ENCODE measurements around the gene CBX3.
A peak's percentile ranks its signal among the peaks of the same experiment; 100 is the strongest.
"Not testable (repeated sequence)": the region's sequence is repeated elsewhere in the genome, so short reads cannot be mapped to it uniquely, and the experiment has no call there.

CBX3 gene

DNA sequence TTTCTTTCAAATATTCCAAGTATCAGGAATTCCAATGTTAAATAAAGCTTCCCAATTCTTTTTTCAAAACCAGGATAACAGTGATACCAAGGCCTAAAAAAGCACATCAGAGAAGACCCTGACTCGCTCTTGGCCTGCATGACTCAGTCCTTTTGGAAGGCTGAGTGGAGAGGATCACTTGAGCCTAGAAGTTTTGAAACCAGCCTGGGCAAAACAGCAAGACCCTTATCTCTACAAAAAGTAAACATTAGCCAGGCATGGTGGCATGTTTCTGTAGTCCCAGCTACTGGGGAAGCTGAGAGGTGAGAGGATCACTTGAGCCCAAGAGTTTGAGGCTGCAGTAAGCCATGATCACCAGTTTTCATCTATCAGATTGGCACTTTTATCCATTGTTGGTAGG lies 30.9 kb upstream of the CBX3 start:
- DNase-seq (ENCODE audit: low spot score) = no peak

DNA sequence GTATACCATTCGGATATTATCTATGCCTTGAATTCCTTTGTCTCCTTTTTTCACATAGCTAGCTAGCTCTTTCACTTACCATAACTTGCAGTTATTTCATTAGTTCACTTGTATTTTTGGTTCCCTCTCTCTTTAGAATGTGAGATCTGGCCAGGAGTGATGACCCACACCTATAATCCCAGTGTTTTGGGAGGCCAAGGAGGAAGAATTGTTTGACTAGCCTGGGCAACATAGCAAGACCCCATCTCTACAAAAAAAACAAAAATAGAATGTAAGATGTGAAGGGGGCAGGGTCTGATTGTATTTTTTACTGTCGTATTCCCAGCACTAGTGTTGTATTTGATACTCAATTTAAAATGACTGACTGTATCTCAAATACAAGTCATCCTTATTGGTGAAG lies 29.9 kb upstream of the CBX3 start:
- DNase-seq (ENCODE audit: low spot score) = no peak

DNA sequence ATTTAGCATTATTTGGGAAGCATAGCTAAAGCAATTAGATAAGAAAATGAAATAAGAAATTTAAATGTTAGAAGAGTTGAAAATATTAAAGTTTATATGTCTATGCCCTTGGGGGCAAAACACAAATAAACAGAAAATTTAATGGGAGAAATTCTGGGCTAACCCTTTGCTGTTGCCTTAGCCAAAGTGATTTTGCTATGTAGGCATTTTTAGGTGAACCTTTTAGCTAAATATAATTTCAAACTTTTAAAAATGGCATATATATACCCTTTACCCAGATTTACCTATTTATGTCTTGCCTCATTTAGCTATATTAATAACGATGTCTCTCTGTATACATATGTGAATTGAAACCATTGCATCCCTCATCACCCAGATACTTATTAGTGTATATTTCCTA lies 29.5 kb upstream of the CBX3 start:
- DNase-seq (ENCODE audit: low spot score) = no peak

DNA sequence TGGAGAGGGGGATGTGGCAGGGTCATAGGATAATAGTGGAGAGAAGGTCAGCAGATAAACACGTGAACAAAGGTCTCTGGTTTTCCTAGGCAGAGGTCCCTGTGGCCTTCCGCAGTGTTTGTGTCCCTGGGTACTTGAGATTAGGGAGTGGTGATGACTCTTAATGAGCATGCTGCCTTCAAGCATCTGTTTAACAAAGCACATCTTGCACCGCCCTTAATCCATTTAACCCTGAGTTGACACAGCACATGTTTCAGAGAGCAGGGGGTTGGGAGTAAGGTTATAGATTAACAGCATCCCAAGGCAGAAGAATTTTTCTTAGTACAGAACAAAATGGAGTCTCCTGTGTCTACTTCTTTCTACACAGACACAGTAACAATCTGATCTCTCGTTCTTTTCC lies 25.6 kb upstream of the CBX3 start:
- not testable (repeated sequence) for DNase-seq (ENCODE audit: low spot score)

DNA sequence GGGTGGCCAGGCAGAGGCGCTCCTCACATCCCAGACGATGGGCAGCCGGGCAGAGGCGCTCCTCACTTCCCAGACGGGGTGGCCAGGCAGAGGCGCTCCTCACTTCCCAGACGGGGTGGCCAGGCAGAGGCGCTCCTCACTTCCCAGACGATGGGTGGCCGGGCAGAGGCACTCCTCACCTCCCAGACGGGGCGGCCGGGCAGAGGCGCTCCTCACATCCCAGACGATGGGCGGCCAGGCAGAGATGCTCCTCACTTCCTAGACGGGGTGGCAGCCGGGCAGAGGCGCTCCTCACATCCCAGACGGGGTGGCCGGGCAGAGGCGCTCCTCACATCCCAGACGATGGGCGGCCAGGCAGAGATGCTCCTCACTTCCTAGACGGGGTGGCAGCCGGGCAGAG lies 24.8 kb upstream of the CBX3 start:
- DNase-seq (ENCODE audit: low spot score) = not testable (repeated sequence)

DNA sequence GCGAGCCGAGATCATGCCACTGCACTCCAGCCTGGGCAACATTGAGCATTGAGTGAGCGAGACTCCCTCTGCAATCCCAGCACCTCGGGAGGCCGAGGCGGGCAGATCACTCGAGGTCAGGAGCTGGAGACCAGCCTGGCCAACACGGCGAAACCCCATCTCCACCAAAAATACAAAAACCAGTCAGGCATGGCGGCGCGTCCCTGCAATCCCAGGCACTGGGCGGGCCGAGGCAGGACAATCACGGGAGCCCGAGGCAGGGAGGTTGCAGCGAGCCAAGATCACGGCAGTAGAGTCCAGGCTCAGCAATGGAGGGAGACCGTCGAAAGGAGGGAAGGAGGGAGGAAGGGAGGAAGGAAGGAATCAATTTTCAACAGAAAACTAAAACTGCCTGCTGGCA lies 24.3 kb upstream of the CBX3 start:
- not testable (repeated sequence) for DNase-seq (ENCODE audit: low spot score)

DNA sequence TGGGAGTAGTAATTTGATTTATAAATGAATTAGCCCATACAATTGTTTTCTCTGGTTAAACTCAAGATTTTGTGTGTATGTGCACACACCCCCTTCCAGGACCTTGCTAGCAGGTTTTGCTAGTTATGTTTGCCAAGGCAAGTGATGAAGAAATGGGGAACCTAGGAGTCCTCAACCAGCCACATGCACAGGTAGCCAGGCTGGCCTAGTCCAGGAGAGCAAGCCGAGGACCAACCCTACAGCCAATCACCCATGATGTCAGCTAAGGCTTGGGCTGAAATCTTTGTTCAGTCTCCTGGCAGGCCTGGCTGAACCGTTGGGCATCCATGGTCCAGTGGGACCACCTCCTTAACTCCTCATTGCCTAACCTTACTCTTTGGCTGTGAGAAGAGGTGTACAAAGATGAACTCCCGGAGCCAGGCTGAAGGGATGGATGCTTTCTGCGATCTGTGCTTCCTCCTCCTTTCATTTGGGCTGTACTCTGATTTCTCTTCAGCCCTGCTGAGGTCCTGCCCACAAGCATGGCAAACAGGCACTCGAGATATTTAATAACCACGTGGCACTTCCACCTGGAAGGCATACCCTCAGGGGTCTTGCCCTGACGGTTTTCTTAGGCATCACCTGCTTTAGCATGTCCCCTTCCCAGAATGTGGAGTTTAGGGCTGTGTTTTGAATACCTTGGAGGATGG lies 23.1 kb upstream of the CBX3 start:
- DNase-seq (ENCODE audit: low spot score) = no peak

DNA sequence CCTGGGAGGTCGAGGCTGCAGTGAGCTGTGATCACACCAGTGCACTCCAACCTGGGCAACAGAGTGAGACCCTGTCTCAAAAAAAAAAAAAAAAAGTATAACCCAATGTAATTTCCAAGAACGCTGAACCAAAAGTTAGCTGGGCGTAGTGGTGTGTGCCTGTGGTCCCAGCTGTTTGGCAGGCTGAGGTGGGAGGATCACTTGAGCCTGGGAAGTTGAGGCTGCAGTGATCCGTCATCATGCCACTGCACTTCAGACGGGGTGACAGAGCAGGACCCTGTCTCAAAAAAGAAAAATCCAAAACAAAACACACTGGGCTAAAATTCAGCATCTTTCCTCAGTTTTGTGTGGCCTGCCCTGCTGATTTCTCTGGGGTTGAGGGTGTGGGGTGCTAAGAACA lies 22.1 kb upstream of the CBX3 start:
- DNase-seq (ENCODE audit: low spot score) = no peak

DNA sequence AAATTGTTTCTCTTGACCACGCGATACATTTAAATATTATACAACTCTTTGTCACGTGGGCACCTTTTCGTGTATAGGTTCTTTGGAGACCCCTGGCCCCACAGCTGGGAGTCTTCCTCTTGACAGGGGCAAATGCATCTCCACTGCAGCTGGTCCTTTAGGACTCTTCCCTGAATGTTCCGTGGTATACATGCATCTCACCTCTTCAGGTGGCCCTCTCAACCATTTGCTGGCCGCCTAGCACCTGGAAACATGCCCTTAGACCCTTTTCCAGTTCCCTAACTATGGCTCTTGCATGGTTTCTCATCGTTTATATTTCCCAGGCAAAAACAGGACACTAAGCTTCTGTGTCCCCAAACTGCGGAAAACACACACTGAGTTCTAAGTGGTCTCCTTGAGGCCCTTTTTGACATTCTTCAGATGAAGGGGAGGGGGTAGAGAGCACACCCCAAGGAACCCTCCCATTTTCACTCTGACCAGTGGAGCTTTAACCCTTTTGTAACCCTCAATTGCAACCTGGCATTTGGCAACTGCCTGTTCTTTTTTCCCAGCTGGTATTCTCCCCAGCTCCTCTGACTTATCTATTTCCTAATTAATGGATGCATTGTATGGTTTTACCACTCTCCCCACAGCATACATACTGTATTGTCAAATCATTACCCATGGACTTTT lies 21.6 kb upstream of the CBX3 start:
- DNase-seq (ENCODE audit: low spot score) = no peak

DNA sequence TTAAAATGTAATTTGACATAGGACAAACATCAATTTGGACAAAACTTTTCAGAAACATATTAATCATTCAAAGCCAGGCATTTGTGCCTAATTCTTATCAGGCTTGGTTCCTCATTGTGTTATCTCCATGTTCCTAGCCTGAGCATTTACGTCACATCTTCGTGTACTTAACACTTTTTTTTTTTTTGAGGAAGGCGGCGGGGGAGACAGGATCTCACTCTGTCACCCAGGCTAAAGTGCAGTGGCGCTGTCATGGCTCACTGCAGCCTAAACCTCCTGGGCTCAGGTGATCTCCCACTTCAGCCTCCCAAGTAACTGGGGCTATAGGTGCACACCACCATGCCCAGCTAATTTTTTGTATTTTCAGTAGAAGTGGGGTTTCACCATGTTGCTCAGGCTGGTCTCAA lies 20.8 kb upstream of the CBX3 start:
- DNase-seq (ENCODE audit: low spot score) = no peak

DNA sequence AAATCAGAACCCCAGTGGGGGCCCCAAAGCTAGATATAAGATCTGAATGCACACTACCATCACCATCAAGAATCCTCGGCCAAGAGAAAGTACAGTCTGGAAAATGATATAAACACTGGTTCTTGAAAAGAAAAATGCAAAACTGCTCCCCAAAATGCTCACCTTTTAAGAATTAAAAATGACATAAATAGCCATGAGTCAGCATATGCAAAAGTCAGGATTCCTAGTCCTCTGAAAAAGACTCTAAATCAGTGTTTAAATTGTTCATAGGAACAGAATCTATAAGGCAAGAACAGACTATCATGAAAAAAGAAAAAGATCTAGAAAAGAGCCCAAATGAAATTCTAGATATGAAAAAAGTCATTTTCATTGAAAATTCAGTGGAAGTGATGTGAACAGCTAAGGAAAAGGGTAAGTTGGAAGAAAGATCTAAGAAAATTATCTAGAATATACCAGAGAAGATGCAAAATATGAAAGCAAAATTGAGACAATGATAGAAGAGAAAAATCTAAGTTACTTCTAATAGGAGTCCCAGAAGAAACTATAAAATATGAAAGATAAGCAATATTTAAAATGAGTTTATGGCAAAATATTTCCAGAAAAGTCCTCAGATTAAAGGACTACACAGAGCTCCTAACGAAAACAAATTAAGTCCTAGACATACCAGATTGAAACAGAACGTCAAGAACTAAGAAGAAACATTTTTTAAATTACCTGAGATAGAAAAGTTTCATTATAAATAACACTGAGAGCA lies 19.9 kb upstream of the CBX3 start:
- DNase-seq (ENCODE audit: low spot score) = no peak

DNA sequence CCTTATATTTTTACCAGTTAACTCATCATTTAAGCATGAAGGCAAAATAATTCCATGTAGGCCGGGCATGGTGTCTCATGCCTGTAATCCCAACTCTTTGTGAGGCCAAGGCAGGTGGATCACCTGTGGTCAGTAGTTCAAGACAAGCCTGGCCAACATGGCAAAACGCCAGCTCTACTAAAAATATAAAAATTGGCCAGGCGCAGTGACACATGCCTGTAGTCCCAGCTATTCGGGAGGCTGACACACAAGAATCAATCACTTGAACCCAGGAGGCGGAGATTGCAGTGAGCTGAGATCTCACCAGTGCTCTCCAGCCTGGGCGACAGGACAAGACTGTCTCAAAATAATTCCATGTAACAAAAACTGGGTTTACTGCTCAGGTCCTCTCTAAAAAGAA lies 19.3 kb upstream of the CBX3 start:
- no peak for DNase-seq (ENCODE audit: low spot score)

DNA sequence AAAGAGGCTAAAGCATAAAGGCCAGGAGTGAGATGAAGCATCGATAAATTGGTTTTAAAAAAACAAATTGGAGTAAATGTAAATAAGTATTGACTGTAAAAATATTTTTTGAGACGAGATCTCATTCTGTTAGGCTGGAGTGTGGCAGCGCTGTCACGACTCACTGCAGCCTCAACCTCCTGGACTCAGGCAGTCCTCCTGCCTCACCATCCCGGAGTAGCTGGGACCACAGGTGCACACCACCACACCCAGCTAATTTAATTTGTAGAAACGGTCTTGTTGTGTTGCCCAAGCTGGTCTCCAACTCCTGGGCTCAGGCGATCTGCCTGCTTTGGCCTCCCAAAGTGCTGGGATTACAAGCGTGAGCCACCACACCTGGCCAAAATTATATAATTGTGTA lies 18.8 kb upstream of the CBX3 start:
- DNase-seq (ENCODE audit: low spot score) = no peak

DNA sequence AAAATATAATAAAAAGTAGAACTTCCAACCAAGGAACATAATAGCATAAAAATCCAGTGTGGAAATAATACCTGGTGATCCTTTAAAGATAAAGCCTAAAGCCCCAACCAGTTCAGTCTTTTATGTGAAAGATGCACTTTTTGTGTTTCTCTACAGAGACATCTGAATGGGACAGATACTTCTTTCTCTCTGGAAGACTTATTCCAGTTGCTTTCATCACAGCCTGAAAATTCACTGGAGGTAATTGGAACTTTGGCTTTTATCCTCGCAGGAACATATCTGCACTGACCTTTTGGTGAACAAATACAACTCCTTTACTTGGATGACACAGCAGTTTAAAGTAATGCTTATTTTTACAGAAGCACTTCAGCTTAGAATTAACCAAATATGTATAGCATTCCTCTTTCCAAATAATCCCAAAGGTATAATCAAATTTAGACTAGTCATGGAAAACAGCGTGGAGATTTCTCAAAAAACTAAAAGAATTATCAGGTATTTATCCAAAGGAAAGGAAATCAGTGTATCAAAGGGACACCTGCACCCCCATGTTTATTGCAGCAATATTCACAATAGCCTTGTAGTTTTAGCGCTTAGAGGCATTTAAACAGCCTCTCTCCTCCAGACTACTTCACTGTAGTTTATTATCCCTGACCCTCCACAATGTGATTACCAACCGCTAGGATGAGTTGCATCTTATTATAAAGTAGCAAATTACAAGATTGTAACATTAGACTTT lies 17.8 kb upstream of the CBX3 start:
- DNase-seq (ENCODE audit: low spot score) = no peak

DNA sequence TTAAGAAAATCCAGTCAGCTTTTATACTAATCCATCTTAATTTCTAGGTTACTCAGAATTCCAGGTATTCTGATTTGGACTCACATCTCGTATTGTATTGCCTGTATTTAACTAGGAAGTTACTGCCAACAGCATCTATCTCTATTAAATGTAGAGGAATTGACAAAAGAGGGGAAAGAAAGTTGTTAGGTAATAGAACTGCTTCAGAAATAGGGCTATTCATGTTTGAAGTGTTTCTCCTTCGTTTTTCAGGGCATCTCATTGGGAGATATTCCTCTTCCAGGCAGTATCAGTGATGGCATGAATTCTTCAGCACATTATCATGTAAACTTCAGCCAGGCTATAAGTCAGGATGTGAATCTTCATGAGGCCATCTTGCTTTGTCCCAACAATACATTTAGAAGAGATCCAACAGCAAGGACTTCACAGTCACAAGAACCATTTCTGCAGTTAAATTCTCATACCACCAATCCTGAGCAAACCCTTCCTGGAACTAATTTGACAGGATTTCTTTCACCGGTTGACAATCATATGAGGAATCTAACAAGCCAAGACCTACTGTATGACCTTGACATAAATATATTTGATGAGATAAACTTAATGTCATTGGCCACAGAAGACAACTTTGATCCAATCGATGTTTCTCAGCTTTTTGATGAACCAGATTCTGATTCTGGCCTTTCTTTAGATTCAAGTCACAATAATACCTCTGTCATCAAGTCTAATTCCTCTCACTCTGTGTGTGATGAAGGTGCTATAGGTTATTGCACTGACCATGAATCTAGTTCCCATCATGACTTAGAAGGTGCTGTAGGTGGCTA lies 17.1 kb upstream of the CBX3 start:
- DNase-seq (ENCODE audit: low spot score) = not testable (repeated sequence)

DNA sequence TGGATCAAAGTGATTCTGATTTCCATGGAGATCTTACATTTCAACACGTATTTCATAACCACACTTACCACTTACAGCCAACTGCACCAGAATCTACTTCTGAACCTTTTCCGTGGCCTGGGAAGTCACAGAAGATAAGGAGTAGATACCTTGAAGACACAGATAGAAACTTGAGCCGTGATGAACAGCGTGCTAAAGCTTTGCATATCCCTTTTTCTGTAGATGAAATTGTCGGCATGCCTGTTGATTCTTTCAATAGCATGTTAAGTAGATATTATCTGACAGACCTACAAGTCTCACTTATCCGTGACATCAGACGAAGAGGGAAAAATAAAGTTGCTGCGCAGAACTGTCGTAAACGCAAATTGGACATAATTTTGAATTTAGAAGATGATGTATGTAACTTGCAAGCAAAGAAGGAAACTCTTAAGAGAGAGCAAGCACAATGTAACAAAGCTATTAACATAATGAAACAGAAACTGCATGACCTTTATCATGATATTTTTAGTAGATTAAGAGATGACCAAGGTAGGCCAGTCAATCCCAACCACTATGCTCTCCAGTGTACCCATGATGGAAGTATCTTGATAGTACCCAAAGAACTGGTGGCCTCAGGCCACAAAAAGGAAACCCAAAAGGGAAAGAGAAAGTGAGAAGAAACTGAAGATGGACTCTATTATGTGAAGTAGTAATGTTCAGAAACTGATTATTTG lies 16.3 kb upstream of the CBX3 start:
- no peak for DNase-seq (ENCODE audit: low spot score)

DNA sequence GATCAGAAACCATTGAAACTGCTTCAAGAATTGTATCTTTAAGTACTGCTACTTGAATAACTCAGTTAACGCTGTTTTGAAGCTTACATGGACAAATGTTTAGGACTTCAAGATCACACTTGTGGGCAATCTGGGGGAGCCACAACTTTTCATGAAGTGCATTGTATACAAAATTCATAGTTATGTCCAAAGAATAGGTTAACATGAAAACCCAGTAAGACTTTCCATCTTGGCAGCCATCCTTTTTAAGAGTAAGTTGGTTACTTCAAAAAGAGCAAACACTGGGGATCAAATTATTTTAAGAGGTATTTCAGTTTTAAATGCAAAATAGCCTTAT lies 15.7 kb upstream of the CBX3 start:
- DNase-seq (ENCODE audit: low spot score) = no peak

DNA sequence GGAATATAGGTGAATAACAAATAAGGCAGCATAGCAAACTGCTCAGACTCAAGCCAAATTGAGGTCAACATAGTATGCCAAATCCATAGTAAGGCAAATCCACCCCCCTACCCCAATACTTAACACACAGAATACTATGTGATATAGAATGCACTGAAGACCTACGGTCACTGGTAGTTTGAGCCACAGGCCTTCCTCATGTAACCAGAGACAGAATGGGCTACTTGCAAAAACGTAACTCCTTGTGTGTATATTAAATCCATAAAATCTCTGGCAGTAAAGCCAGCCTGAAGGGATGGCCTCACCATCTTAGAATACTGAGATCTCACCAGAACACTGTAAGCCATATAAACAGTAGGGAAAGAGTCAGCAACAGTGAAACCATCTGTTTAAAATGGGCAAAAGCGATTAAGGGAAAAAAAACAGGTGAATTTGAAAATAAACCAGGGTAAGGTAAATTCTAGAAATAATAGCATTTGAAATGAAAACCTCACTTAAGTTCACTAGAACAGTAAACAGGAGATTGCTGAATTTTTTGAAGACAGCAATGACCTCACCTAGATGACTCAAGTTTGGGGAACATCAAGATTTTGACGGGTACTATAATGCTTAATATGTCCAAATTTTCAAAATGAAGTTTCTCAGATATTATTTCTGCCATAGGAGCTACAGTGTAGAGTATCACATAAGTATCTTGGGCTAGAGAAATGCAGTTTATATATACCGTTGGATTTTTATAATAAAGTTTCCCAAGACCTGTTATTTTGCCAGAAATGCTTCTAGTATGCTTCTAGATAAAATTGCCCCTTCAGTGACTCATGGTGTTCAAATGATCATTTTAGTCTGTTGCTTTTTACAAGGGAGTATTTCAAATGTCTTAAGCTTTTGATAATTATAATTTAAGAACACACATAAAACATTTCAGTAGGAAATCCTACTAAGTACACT lies 14.9 kb upstream of the CBX3 start:
- DNase-seq (ENCODE audit: low spot score) = no peak

DNA sequence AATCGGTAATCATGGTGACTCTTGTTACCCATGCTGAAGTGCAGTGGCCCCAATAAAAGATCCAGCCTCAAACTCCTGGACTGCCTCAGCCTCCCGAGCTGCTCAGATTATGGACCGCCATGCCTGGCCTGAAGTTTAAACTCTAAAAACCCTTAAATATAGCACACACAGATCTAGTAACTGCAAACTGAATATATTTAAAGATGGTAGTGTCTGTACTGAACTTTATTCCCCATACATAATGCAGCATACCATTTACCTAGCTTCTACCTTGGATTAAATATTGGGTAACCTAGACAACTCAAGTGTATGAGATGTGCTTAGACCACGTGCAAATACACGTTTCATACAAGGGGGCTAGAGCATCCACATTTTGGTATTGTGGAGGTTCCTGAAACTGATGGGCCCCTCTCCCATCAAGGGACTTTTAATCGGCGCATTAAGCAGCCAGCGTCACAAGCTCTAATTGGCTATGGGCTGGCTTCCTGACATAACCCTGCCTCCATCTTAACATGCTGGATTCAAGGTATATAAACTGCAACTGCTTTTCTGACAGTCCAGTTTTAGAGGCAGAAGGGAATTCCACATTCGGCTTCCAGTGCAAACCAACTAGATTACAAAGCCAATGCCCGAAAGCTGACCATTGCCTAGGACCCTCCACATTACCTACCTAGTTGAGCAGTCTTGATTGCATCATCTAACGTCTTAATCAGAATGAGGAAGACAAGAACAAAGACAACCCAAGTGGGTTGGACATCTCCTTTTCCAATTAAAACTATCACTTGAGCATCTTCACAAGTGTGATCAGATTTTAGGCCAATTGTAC lies 14.0 kb upstream of the CBX3 start:
- DNase-seq (ENCODE audit: low spot score) = peak; percentile 46
